GM21737 (cell line): Measurements from ENCODE around the gene SLC9A3.

Experiments
- ATAC-seq: cut with Tn5 transposase; IDR thresholded peaks from one replicate; pipeline ENCODE4 v1.9.1; 2021; ENCODE audit warnings: mild to moderate bottlenecking, moderate library complexity; ENCODE audit not compliant: unreplicated experiment

SLC9A3 gene

DNA sequence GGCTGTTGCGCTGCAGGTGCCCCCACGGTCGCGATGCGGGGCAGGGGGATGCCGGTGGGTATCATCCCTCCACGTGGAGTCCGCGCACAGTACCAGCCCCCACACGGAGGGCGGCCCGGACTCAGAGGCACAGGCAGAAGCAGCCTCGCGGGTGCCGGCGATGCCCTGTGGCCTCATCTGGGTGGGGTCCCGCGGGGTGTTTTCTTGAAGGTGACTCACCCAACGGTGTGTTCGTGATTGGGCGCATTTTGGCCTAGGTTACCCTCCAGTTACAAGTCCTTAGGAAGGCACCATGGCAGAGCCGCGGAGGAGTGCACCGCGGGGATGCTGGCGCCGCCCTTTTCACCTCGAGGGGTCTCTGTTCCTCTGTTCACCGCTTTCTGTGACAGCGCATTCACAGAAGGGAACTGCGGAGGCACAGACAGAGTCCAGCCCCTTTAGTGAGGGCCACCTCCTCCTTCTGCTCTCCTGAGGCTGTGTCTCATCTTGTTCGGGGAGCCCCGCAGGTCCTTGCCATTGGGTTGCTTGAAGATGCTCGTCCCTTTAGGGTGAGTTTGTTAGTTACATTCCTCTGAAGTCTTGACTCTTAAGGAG is 102.9 kb downstream of the SLC9A3 start:
- ATAC-seq, result no peak

DNA sequence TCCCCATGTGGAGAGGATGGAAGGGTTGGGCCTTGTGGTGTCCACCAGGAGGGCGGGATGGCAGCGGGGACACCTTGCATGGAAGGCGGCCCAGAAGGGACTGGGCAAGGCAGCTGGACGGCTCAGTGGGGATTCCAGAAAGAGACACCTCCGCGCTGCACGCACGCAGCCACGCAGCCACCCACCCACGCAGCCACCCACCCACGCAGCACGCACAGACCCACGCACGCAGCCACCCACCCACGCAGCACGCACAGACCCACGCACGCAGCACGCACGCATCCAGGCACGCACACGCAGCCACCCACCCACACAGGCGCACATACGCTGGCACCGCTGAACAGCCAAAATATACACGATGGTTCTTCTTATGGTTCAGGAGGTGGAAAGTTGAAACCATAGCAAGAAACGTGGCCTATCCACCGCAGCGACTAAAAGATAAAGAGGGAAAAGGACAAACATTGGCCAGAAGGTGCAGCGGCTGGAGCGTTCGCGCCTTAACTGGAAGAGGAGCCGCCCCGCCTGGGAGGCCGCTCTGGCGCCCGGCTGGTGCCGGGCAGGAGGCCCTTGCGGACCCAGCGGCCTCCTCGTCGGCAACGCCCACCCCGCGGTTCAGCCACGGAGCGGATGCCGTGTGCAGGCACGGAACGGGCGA is 103.5 kb downstream of the SLC9A3 start:
- ATAC-seq, result no peak
